ENCODE data around the gene AKAP9.

Gene AKAP9

GRCh38 chr7:91993976-91994375, 53.3 kb downstream of the AKAP9 start:
- no peaks in the 10 kb centered on the region for H3K9me2 ChIP-seq (replicated peaks; ENCODE audit: control insufficient read depth, low read length)
- peaks cover 48% of the 10 kb centered on the region for H3K36me3 ChIP-seq (ENCODE audit: control insufficient read depth, low read length)
- H3K27ac ChIP-seq (ENCODE audit: low read depth, low read length): peak overlapping the region; percentile 65
- no peaks in the 10 kb centered on the region for H3K9me3 ChIP-seq (ENCODE audit: control insufficient read depth, insufficient read depth, low read length)
- no peaks in the 10 kb centered on the region for H4K20me1 ChIP-seq (ENCODE audit: control insufficient read depth, insufficient read depth, low read depth, low read length)
- H3K4me2 ChIP-seq (ENCODE audit: low read length): peak overlapping the region; percentile 52
- no peaks in the 10 kb centered on the region for H3K79me2 ChIP-seq (ENCODE audit: control insufficient read depth, low read length)
- H3K27me3 ChIP-seq (ENCODE audit: control insufficient read depth, low read length): no peaks in the 10 kb centered on the region
- H3K4me1 ChIP-seq (ENCODE audit: control insufficient read depth, low read length): peaks cover 36% of the 10 kb centered on the region
- peaks cover 10% of the 10 kb centered on the region for H3F3A ChIP-seq (ENCODE audit: control insufficient read depth, insufficient read depth)
- TF ChIP-seq EZH2phosphoT487 (IDR thresholded peaks at IDR 0.05; ENCODE audit: borderline replicate concordance, low read length) (no peak), CTCF (IDR thresholded peaks at IDR 0.05; ENCODE audit: low read depth, low read length, poor library complexity, severe bottlenecking) (no peak)
- H3K4me3 ChIP-seq (ENCODE audit: low read length): peak overlapping the region; percentile 4; the same call in 1 of the 2 replicates

DNA sequence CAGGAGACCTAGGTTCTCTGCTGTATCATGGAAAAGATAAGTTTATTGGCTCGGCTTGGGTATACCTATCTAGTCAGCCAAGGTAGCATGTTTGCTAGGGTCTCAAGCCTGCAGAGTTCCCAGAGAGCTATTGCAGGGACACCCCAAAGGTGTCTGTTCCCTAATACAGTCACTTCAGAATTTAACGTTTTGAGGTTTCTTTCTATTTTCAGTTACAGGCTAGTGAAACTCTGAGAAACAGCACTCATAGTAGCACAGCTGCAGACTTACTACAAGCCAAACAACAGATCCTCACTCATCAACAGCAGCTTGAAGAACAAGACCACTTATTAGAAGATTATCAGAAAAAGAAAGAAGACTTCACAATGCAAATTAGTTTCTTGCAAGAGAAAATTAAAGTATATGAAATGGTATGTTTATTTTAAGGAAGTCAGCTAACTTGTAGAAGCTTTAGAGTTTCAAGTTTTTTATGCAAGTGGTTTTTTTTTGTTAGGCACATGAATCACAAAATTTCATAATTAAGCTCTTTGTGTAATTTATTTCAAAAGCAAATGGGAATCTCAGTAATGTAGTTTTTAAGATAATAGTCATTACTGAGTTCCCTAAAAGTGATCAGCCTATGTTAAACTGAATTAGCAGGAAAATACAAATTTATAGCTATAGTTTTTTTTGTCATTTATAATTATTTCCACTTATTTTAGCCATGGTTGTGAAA, 54.9 kb downstream of the AKAP9 start:
- no peak for TF ChIP-seq EZH2phosphoT487 (IDR thresholded peaks at IDR 0.05; ENCODE audit: borderline replicate concordance, low read length)
- TF ChIP-seq CTCF (IDR thresholded peaks at IDR 0.05; ENCODE audit: low read depth, low read length, poor library complexity, severe bottlenecking): no peak
- Histone ChIP-seq H3K4me3 (ENCODE audit: low read length) (peak overlapping the region; percentile 29), H3K9me3 (ENCODE audit: control insufficient read depth, insufficient read depth, low read length) (no peaks in the 10 kb centered on the region), H3K79me2 (ENCODE audit: control insufficient read depth, low read length) (no peaks in the 10 kb centered on the region), H3K27me3 (ENCODE audit: control insufficient read depth, low read length) (no peaks in the 10 kb centered on the region), H3K4me2 (ENCODE audit: low read length) (peak overlapping the region; percentile 52), H3K9me2 (replicated peaks; ENCODE audit: control insufficient read depth, low read length) (no peaks in the 10 kb centered on the region), H3K36me3 (ENCODE audit: control insufficient read depth, low read length) (peaks cover 55% of the 10 kb centered on the region), H4K20me1 (ENCODE audit: control insufficient read depth, insufficient read depth, low read depth, low read length) (no peaks in the 10 kb centered on the region), H3F3A (ENCODE audit: control insufficient read depth, insufficient read depth) (peaks cover 10% of the 10 kb centered on the region), H3K27ac (ENCODE audit: low read depth, low read length) (peak overlapping the region; percentile 65), H3K4me1 (ENCODE audit: control insufficient read depth, low read length) (peaks cover 36% of the 10 kb centered on the region)

DNA sequence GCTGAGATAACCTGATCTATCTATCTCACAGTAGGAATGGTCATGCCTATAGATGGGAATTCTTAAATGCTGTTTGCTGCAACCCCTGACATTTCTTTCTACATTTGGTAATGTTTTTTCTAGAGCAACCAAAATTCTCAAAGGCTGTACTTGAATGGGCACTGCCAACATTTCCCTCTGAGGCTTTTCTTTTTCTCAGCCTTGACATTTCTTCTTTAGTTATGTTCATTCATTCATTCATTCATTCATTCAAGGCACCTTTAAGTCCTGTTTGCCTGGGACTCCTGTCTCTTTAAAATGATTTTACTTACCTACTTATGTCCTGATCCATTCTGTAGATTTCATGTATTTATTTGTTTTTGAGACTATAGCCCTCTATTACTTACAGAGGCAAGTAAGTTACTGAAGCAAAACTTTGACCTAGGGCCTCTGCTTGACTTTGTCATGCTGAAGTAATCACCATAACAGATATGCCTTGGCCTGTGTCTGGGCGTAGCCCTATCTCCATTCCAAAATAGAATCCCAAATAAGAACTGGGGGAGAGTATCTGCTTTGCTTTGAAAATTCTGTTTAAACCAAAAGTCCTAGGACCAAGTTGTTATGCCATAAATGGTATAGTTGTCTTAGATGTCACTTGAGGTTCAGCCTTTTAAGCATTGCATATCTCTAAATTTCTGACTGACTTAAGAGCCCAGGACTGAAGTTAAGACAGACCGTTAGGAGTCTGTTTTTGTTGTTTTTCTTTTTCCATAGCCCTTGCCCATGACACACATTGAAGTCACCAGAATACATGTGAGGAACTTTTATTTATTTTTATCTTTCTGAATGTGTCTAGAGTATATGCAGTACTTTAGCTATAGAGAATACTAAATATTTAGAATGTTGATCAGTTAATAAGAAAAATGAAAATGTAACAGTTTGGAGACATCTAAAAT, 59.2 kb downstream of the AKAP9 start:
- H3K9me3 ChIP-seq (ENCODE audit: control insufficient read depth, insufficient read depth, low read length): no peaks in the 10 kb centered on the region

More for the DNA sequence above, 59.2 kb downstream of the AKAP9 start:
- H3K27me3 ChIP-seq (ENCODE audit: control insufficient read depth, low read length): no peaks in the 10 kb centered on the region
- H4K20me1 ChIP-seq (ENCODE audit: control insufficient read depth, insufficient read depth, low read depth, low read length): no peaks in the 10 kb centered on the region
- H3K27ac ChIP-seq (ENCODE audit: low read depth, low read length): no peak overlapping the region
- no peaks in the 10 kb centered on the region for H3K79me2 ChIP-seq (ENCODE audit: control insufficient read depth, low read length)
- H3K4me2 ChIP-seq (ENCODE audit: low read length): no peak overlapping the region
- peaks cover 56% of the 10 kb centered on the region for H3K36me3 ChIP-seq (ENCODE audit: control insufficient read depth, low read length)
- H3K4me3 ChIP-seq (ENCODE audit: low read length): no peak overlapping the region
- no peaks in the 10 kb centered on the region for H3K9me2 ChIP-seq (replicated peaks; ENCODE audit: control insufficient read depth, low read length)
- H3F3A ChIP-seq (ENCODE audit: control insufficient read depth, insufficient read depth): peaks cover 4% of the 10 kb centered on the region; the same call in 1 of the 2 replicates
- no peak for TF ChIP-seq CTCF (IDR thresholded peaks at IDR 0.05; ENCODE audit: low read depth, low read length, poor library complexity, severe bottlenecking)
- no peak for TF ChIP-seq EZH2phosphoT487 (IDR thresholded peaks at IDR 0.05; ENCODE audit: borderline replicate concordance, low read length)
- peaks cover 16% of the 10 kb centered on the region for H3K4me1 ChIP-seq (ENCODE audit: control insufficient read depth, low read length)
